GM18499 (cell line): ENCODE data around the gene PRTG.
"Not testable (repeated sequence)": the region's sequence is repeated elsewhere in the genome, so short reads cannot be mapped to it uniquely, and the experiment has no call there.

Experiments used
- ATAC-seq: cut with Tn5 transposase; IDR thresholded peaks from one replicate; pipeline ENCODE4 v1.9.1; 2021; ENCODE audit warnings: moderate number of reproducible peaks; ENCODE audit not compliant: insufficient read depth, unreplicated experiment

Gene PRTG

GRCh38 chr15:55743729-55744655, 1.0 kb upstream of the PRTG start:
- ATAC-seq = no peak

GRCh38 chr15:55742498-55742926, 440 bp downstream of the PRTG start:
- no peak for ATAC-seq

- no peak for ATAC-seq
Measured at GRCh38 chr15:55741833-55742497, 987 bp downstream of the PRTG start.

GRCh38 chr15:55740981-55741832, 1.7 kb downstream of the PRTG start:
- no peak for ATAC-seq

- no peak for ATAC-seq
Measured at GRCh38 chr15:55740359-55740878, 2.5 kb downstream of the PRTG start.

- ATAC-seq = no peak
Measured at GRCh38 chr15:55739641-55740040, 3.3 kb downstream of the PRTG start.

- no peak for ATAC-seq
Measured at GRCh38 chr15:55738715-55739114, 4.2 kb downstream of the PRTG start.

- ATAC-seq = no peak
Measured at GRCh38 chr15:55737373-55737772, 5.6 kb downstream of the PRTG start.

- ATAC-seq = no peak
Measured at GRCh38 chr15:55736756-55737155, 6.2 kb downstream of the PRTG start.

GRCh38 chr15:55734641-55735040, 8.3 kb downstream of the PRTG start:
- no peak for ATAC-seq

- ATAC-seq = not testable (repeated sequence)
Measured at GRCh38 chr15:55733461-55733860, 9.5 kb downstream of the PRTG start.

- no peak for ATAC-seq
Measured at GRCh38 chr15:55721554-55722185, 21.3 kb downstream of the PRTG start.

GRCh38 chr15:55715355-55716076, 27.4 kb downstream of the PRTG start:
- ATAC-seq = no peak

GRCh38 chr15:55714064-55714463, 28.9 kb downstream of the PRTG start:
- ATAC-seq = no peak

- ATAC-seq = no peak
Measured at GRCh38 chr15:55712363-55712762, 30.6 kb downstream of the PRTG start.

- ATAC-seq = no peak
Measured at GRCh38 chr15:55710286-55710685, 32.7 kb downstream of the PRTG start.

- ATAC-seq = no peak
Measured at GRCh38 chr15:55709458-55709857, 33.5 kb downstream of the PRTG start.

GRCh38 chr15:55708720-55709119, 34.2 kb downstream of the PRTG start:
- no peak for ATAC-seq

GRCh38 chr15:55707951-55708350, 35.0 kb downstream of the PRTG start:
- ATAC-seq = no peak
